ENCODE results near the gene WDR1. TPM values are rescaled to one million over a fixed set of nuclear protein-coding genes. Genes with fewer than 3 reads are reported as not detected.

WDR1 gene
- polyA plus RNA-seq, 3 donors, result 206 to 251 (median 243) TPM

- no peak overlapping the region for H3K9ac ChIP-seq (ENCODE audit: insufficient read depth, low read length, poor library complexity, severe bottlenecking)
- H3K36me3 Mint-ChIP-seq, result no peaks in the 10 kb centered on the region
- DNase-seq, result no peak
- H3K4me3 Mint-ChIP-seq, result no peak overlapping the region
- peaks cover 0 to 2% (median 1%) of the 10 kb centered on the region in 3 donors for H3K27me3 Mint-ChIP-seq (ENCODE audit: low read depth in 3 of 3)
- H3K4me1 ChIP-seq (ENCODE audit: control insufficient read depth in 1 of 2, insufficient read depth in 2 of 2, low read length in 2 of 2), result no peaks in the 10 kb centered on the region
- intact Hi-C loops (cut with micrococcal nuclease), result no loop called here
- H3K27ac ChIP-seq (ENCODE audit: low read depth in 1 of 2, low read length in 2 of 2), result no peak overlapping the region
- no peak for TF ChIP-seq CTCF (IDR thresholded peaks at IDR 0.05)
- H3K79me2 ChIP-seq (ENCODE audit: insufficient read depth, low read length), result no peaks in the 10 kb centered on the region
- no peak overlapping the region for H2AFZ ChIP-seq (ENCODE audit: insufficient read depth, low read depth, low read length, poor library complexity, severe bottlenecking)
- H3K36me3 ChIP-seq (replicated peaks in 1 of 2; ENCODE audit: control insufficient read depth in 1 of 2, insufficient read depth in 2 of 2, low read length in 2 of 2), result no peaks in the 10 kb centered on the region
- peaks cover 1% of the 10 kb centered on the region for H3K4me1 Mint-ChIP-seq
- no peaks in the 10 kb centered on the region for H4K20me1 ChIP-seq (ENCODE audit: insufficient read depth, low read length)
- 89% methylated on average over 5 of the region's 5 CpGs for WGBS (ENCODE audit: insufficient coverage)
- no peak overlapping the region for H3K4me2 ChIP-seq (replicated peaks; ENCODE audit: extremely low read depth, low read length, poor library complexity, severe bottlenecking)
- peaks cover 0 to 2% (median 0%) of the 10 kb centered on the region in 7 donors for H3K9me3 Mint-ChIP-seq
- no peak overlapping the region for H3K4me3 ChIP-seq (replicated peaks in 1 of 3; ENCODE audit: low read depth in 2 of 3, low read length in 3 of 3)
- peak overlapping the region in 1 of 7 donors; percentile 47 for H3K27ac Mint-ChIP-seq
- H3K9me3 ChIP-seq (replicated peaks in 1 of 2; ENCODE audit: control insufficient read depth in 1 of 2, insufficient read depth in 1 of 2, low read length in 2 of 2), result no peaks in the 10 kb centered on the region
- H3K27me3 ChIP-seq (ENCODE audit: control insufficient read depth in 2 of 2, insufficient read depth in 2 of 2, low read length in 2 of 2), result no peaks in the 10 kb centered on the region
These were observed 17.5 kb upstream of the WDR1 start for GRCh38 chr4:10134141-10134540.

GRCh38 chr4:10131202-10131601, 14.6 kb upstream of the WDR1 start:
- Histone ChIP-seq H3K79me2 (ENCODE audit: insufficient read depth, low read length) (no peaks in the 10 kb centered on the region), H3K4me1 (ENCODE audit: control insufficient read depth in 1 of 2, insufficient read depth in 2 of 2, low read length in 2 of 2) (no peaks in the 10 kb centered on the region), H3K9me3 (replicated peaks in 1 of 2; ENCODE audit: control insufficient read depth in 1 of 2, insufficient read depth in 1 of 2, low read length in 2 of 2) (no peaks in the 10 kb centered on the region), H3K27ac (ENCODE audit: low read depth in 1 of 2, low read length in 2 of 2) (no peak overlapping the region), H4K20me1 (ENCODE audit: insufficient read depth, low read length) (no peaks in the 10 kb centered on the region), H3K4me2 (replicated peaks; ENCODE audit: extremely low read depth, low read length, poor library complexity, severe bottlenecking) (no peak overlapping the region), H2AFZ (ENCODE audit: insufficient read depth, low read depth, low read length, poor library complexity, severe bottlenecking) (no peak overlapping the region), H3K9ac (ENCODE audit: insufficient read depth, low read length, poor library complexity, severe bottlenecking) (no peak overlapping the region), H3K4me3 (replicated peaks in 1 of 3; ENCODE audit: low read depth in 2 of 3, low read length in 3 of 3) (no peak overlapping the region), H3K36me3 (replicated peaks in 1 of 2; ENCODE audit: control insufficient read depth in 1 of 2, insufficient read depth in 2 of 2, low read length in 2 of 2) (no peaks in the 10 kb centered on the region), H3K27me3 (ENCODE audit: control insufficient read depth in 2 of 2, insufficient read depth in 2 of 2, low read length in 2 of 2) (no peaks in the 10 kb centered on the region)
- WGBS (ENCODE audit: insufficient coverage), result 100% methylated on average over 9 of the region's 10 CpGs
- Mint-ChIP-seq H3K4me1 (peaks cover 1% of the 10 kb centered on the region), H3K4me3 (no peak overlapping the region), H3K9me3 (peaks cover 0 to 2% (median 0%) of the 10 kb centered on the region in 7 donors), H3K27ac (no peak overlapping the region), H3K27me3 (ENCODE audit: low read depth in 3 of 3) (peaks cover 0 to 2% (median 1%) of the 10 kb centered on the region in 3 donors), H3K36me3 (no peaks in the 10 kb centered on the region)
- DNase-seq, result no peak
- no peak for TF ChIP-seq CTCF (IDR thresholded peaks at IDR 0.05)
- intact Hi-C loops (cut with micrococcal nuclease), result no loop called here

Measured in CD14-positive monocyte (primary cell).